ENCODE measurements around the gene PLEKHA5. TPM values are rescaled to one million over a fixed set of nuclear protein-coding genes. Genes with fewer than 3 reads are reported as not detected.

The PLEKHA5 gene
- total RNA-seq, 8 experiments from 2014 or later, result 17.6 to 72.2 (median 27.1) TPM

DNA sequence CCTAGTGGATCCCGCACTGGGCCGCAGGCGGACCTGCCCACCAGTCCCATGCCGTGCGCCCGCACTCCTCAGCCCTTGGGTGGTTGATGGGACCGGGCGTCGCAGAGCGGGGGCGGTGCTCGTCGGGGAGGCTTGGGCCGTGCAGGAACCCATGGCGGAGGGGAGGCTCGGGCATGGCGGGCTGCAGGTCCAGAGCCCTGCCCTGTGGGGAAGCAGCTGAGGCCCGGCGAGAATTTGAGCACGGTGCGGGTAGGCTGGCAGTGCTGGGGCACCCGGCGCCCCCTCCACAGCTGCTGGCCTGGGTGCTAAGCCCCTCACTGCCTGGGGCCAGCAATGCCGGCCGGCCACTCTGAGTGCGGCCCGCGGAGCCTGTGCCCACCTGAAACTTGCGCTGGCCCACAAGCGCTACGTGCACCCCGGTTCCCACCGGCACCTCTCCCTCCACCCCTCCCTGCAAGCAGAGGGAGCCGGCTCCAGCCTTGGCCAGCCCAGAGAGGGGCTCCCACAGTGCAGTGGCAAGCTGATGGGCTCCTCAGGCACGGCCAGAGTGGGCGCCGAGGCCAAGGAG is 100.8 kb downstream of the PLEKHA5 start:
- Histone ChIP-seq H3K4me1 (replicated peaks in 1 of 2) (peaks cover 4 to 8% of the 10 kb centered on the region in 2 donors), H3K4me3 (no peak overlapping the region), H3K27ac (no peak overlapping the region)
- in situ Hi-C loops (cut with MboI; ENCODE audit: low pct_unique_long_range_greater_than_20kb in 2 of 9, low sequenced_read_pairs in 9 of 9, unreplicated experiment in 9 of 9), result no loop called here
- WGBS, 10 experiments, result 98 to 100% (median 100%) methylated on average over 3 to 9 of the region's 37 CpGs; no CpG with 5 or more reads in 7 of the 10 experiments
- ATAC-seq (replicated peaks in 6 of 8), result no peak

DNA sequence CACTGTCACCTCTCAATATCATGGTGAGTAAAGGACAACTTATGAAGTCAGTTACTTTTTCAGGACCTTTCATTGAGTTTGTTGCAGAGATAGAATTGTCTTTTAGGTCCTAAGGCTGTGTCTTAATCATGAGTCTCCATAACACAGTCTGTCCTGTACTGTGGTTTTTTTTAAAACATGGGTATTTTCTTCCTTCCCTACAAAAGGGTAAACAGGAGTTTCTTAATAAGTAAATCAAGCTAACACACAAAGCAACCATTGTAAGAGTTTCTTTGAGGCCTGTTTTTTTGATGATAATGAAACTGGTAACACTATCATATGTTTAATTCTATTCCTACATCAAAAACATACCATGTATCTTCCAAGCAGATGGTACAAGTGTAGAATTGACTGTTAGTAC is 101.4 kb downstream of the PLEKHA5 start:
- no peak overlapping the region for H3K27ac ChIP-seq
- ATAC-seq (replicated peaks in 6 of 8), result no peak
- in situ Hi-C loops (cut with MboI; ENCODE audit: low pct_unique_long_range_greater_than_20kb in 2 of 9, low sequenced_read_pairs in 9 of 9, unreplicated experiment in 9 of 9), result no loop called here
- no peak overlapping the region for H3K4me3 ChIP-seq
- peaks cover 4 to 8% of the 10 kb centered on the region in 2 donors for H3K4me1 ChIP-seq (replicated peaks in 1 of 2)

DNA sequence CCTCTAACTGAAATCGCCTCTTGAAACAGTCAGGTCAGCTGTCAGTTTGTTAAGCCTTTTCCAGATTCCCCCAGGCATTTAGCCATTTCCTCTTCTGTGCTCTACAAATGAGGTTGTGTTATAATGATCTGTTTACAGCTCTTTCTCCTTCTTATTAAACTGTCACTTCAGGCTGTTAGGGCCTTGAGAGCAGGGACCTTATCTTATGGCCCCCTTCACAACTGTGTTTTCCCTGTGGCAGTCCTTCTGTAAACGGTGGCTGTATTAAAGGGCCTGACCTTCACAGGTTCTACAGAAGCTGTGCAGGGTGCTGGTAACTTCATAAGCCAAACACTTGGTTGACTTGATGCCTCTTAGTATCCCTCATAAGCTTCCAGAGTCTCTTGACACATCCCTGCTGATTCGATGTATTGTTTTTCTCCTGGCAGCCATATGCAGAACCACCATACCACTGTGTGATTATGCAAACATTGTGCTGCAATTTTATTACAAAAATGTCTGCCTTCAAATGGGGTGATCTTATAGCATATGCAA is 104.7 kb downstream of the PLEKHA5 start:
- 0 to 80% (median 44%) methylated on average over 1 to 3 of the region's 3 CpGs; no CpG with 5 or more reads in 2 of the 10 experiments for WGBS, 10 experiments
- peaks cover 4 to 8% of the 10 kb centered on the region in 2 donors for H3K4me1 ChIP-seq (replicated peaks in 1 of 2)
- H3K27ac ChIP-seq, result no peak overlapping the region
- in situ Hi-C loops (cut with MboI; ENCODE audit: low pct_unique_long_range_greater_than_20kb in 2 of 9, low sequenced_read_pairs in 9 of 9, unreplicated experiment in 9 of 9), result no loop called here
- H3K4me3 ChIP-seq, result no peak overlapping the region
- peak; percentile 39 to 76 (median 51) for ATAC-seq (replicated peaks in 6 of 8)

DNA sequence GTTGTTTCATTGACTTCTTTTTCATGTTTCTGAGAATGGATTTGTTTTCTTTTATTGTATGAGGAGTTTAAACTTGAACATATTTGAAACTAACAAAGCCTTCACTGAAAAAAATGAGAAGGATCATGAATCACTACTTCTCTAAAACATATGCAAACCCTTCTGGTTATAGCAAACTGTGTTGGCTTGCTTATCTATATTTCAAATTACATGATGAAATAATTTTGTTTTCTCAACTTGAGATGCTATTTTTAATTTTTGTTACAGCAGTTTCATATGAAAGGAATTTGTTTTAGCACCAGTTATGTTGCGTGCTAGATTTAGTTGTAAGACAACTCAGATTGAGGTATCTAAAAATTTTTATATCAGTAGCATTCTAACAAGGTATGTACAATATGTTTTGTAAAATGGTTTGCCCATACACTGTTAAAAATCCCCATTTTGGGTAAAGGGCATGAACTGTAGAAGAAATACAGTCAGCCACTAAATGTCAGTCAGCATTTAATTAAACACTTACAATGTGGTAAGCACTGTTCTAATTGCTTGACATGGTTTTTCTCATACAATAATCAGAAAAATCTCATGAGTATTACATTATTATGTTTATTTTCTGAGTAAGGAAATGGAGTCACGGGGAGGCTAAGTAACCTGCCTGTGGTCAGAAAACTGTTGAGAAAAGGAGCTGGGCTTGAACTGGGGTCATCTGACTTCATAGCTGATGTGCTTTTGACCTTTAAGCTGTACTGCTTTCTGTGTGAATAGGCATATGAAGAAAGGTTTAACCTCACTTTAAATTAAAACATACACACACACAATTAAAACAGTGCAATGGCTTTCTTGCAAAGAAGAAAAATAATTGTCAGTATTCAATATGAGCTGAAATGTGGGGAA is 105.7 kb downstream of the PLEKHA5 start:
- 29 to 100% (median 88%) methylated on average over 1 to 2 of the region's 2 CpGs for WGBS, 10 experiments
- Histone ChIP-seq H3K4me3 (no peak overlapping the region), H3K27ac (no peak overlapping the region), H3K4me1 (replicated peaks in 1 of 2) (peaks cover 4 to 8% of the 10 kb centered on the region in 2 donors)
- in situ Hi-C loops (cut with MboI; ENCODE audit: low pct_unique_long_range_greater_than_20kb in 2 of 9, low sequenced_read_pairs in 9 of 9, unreplicated experiment in 9 of 9), result no loop called here
- ATAC-seq (replicated peaks in 6 of 8), result no peak

DNA sequence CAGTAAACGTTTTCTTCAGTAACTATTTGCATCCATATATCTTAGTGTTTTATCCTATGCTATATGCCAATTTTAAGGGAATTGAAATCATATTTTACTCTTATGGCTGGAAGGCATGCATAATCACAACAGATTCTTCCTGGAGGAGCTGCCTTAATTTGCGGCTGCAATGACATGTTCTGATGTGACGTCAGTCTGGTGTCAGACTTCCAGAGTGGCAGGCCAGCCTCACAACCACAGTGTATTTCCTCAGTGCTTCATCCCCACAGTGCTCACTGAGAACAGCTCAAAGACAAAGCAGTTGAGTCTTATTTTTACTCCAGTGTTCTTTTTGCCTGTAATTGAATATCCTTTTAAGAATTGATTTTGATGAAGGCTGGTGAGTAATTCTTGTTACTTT is 107.1 kb downstream of the PLEKHA5 start:
- WGBS, 10 experiments, result 0 to 100% (median 92%) methylated on average over 1 to 3 of the region's 3 CpGs; no CpG with 5 or more reads in 1 of the 10 experiments
- Histone ChIP-seq H3K4me3 (no peak overlapping the region), H3K27ac (no peak overlapping the region)

DNA sequence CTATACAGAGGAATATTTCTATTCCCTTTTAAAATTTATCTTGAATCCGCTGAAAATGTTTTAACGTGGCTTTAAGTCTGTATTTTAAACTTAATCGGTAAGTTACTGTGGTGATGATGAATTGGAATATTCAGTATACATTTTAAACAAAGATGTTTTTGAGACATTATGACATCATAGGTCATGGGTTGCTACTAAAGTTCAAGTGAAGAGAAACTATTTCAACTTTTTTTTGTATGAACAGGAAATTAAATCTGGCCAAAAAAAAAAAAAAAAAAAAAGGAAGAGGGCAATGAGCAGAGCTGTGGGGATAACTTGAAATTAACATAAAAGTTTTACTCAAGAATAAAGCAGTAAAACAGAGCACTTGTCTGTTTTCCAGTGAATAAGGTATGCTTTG is 109.0 kb downstream of the PLEKHA5 start:
- 85 to 100% (median 97%) methylated on average over 1 to 3 of the region's 3 CpGs; no CpG with 5 or more reads in 3 of the 10 experiments for WGBS, 10 experiments
- no peak overlapping the region for H3K4me3 ChIP-seq
- in situ Hi-C loops (cut with MboI; ENCODE audit: low pct_unique_long_range_greater_than_20kb in 2 of 9, low sequenced_read_pairs in 9 of 9, unreplicated experiment in 9 of 9), result no loop called here
- no peak overlapping the region for H3K27ac ChIP-seq
- ATAC-seq (replicated peaks in 6 of 8), result no peak
- H3K4me1 ChIP-seq (replicated peaks in 1 of 2), result peaks cover 8 to 9% of the 10 kb centered on the region in 2 donors

More for the DNA sequence above, 107.1 kb downstream of the PLEKHA5 start:
- in situ Hi-C loops (cut with MboI; ENCODE audit: low pct_unique_long_range_greater_than_20kb in 2 of 9, low sequenced_read_pairs in 9 of 9, unreplicated experiment in 9 of 9), result no loop called here
- H3K4me1 ChIP-seq (replicated peaks in 1 of 2), result peaks cover 4 to 8% of the 10 kb centered on the region in 2 donors
- peak in 3 of 8 experiments; percentile 31 to 84 (median 38) for ATAC-seq (replicated peaks in 6 of 8)

DNA sequence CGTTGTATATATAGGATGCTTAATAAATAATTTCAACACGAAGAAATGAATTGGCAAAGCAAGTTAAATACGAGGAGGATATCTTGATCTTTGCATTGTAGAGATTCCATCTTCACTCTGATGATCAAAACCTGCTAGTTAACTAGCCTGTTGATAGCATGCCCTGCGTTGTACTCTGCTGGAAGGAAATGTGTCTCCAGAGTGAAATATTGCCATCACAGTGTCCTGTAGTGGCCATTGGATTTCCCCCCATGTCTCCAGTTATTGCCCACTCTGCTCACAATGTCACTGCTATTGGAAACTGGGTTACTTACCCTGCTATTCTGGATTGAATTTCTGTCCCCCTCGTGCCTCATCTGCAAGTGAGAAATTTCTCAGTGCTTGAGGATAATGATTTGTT is 109.6 kb downstream of the PLEKHA5 start:
- no peak overlapping the region for H3K4me3 ChIP-seq
- peak in 2 of 8 experiments; percentile 20 to 52 for ATAC-seq (replicated peaks in 6 of 8)
- 64 to 100% (median 78%) methylated on average over 2 to 5 of the region's 5 CpGs for WGBS, 10 experiments
- in situ Hi-C loops (cut with MboI; ENCODE audit: low pct_unique_long_range_greater_than_20kb in 2 of 9, low sequenced_read_pairs in 9 of 9, unreplicated experiment in 9 of 9), result no loop called here
- no peak overlapping the region for H3K27ac ChIP-seq
- peaks cover 4 to 7% of the 10 kb centered on the region in 2 donors for H3K4me1 ChIP-seq (replicated peaks in 1 of 2)

DNA sequence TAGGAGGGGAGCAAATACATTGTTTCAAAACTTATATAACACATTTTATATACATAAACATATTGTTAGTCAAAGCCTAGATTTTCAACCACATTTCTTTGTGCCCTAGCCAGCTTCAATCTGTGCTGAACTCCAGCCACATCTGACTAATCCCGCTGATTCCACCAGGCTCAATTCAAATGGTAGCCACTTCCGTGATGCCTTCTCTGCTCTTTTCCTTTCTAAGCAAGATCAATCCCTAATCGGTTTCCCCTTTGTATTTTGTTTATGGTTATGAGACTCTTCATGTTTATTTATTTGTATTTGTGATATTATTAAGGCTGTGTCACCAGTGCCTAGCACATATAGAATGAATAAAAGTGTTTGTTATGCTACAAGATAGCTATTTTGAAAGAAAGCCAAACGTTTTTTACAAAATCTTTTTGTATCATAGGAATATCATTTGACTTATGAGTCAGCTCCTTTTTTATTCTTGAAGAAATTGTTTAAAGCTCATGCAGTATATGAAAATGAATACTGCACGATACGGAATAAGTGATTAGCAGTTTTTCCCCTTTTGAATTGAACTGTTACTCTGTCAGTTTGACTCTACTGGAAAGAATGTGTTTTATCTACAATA is 110.2 kb downstream of the PLEKHA5 start:
- 21 to 89% (median 66%) methylated on average over 3 to 6 of the region's 6 CpGs for WGBS, 10 experiments
- no peak overlapping the region for H3K27ac ChIP-seq
- no peak overlapping the region for H3K4me3 ChIP-seq
- in situ Hi-C loops (cut with MboI; ENCODE audit: low pct_unique_long_range_greater_than_20kb in 2 of 9, low sequenced_read_pairs in 9 of 9, unreplicated experiment in 9 of 9), result no loop called here
- ATAC-seq (replicated peaks in 6 of 8), result peak in 2 of 8 experiments; percentile 42 to 49
- peaks cover 2 to 4% of the 10 kb centered on the region in 2 donors for H3K4me1 ChIP-seq (replicated peaks in 1 of 2)

DNA sequence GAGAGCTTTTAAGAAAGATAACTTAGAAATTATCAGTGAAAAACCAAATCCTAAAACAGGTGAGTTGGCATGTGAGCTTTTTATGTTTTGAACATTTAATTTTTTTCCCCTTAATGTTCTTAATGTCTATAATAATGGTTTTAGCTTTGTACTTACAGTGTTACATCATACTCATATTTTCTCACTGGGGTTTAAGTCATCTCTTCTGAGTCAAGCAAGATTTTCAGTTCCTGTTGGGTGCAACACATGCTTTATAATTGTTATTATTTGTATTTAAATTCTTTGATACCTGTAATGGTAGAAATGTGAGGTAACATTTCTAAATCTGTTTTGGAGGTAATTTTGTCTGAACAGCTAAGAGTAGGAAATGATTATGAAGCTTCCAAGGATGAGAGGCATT is 113.0 kb downstream of the PLEKHA5 start:
- in situ Hi-C loops (cut with MboI; ENCODE audit: low pct_unique_long_range_greater_than_20kb in 2 of 9, low sequenced_read_pairs in 9 of 9, unreplicated experiment in 9 of 9), result no loop called here
- ATAC-seq (replicated peaks in 6 of 8), result no peak
- peaks cover 0 to 4% of the 10 kb centered on the region in 2 donors for H3K4me1 ChIP-seq (replicated peaks in 1 of 2)
- H3K27ac ChIP-seq, result no peak overlapping the region
- no peak overlapping the region for H3K4me3 ChIP-seq

DNA sequence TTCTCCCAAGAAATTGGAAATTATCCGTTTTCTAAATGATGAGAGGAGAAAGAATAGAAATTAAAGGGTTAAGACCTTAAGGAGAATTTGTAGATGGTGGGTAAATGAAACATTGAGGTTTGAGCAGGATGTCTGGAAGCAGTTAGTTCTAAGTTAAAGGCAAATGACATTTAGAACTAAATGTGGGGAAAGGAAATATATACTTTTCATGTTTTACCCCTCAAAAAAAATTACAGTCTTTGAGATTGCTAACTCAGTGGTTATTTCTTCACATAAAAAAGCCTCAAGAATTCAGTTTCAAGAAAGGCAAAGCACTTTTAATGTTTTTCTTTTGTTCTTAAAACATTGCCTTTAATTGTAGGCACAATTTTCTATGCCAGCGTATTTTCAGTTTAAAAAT is 114.0 kb downstream of the PLEKHA5 start:
- no peak overlapping the region for H3K27ac ChIP-seq
- 57 to 100% (median 86%) methylated on average over 1 to 2 of the region's 2 CpGs for WGBS, 10 experiments
- H3K4me3 ChIP-seq, result no peak overlapping the region
- in situ Hi-C loops (cut with MboI; ENCODE audit: low pct_unique_long_range_greater_than_20kb in 2 of 9, low sequenced_read_pairs in 9 of 9, unreplicated experiment in 9 of 9), result no loop called here
- H3K4me1 ChIP-seq (replicated peaks in 1 of 2), result peaks cover 0 to 4% of the 10 kb centered on the region in 2 donors
- no peak for ATAC-seq (replicated peaks in 6 of 8)

DNA sequence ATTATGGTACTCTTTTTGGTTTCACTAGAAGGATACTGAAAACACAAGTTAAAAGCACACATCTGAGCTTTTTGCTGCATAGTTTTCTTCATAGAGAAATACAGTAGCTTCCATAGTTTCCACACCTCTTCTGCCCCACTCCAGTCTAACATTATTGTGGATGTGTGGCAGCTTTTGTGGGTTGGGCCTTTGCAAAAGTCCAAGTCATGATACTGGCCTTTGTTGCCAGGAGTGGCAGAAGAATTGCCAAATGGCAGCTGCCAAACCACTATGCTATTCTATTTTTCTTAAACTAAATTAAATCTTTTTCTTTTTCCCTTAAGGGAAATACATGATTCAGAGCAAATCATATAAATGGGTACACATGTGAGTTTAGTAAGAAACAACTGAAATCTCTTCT is 114.8 kb downstream of the PLEKHA5 start:
- ATAC-seq (replicated peaks in 6 of 8), result no peak
- Histone ChIP-seq H3K27ac (no peak overlapping the region), H3K4me3 (no peak overlapping the region), H3K4me1 (replicated peaks in 1 of 2) (peaks cover 0 to 4% of the 10 kb centered on the region in 2 donors)
- in situ Hi-C loops (cut with MboI; ENCODE audit: low pct_unique_long_range_greater_than_20kb in 2 of 9, low sequenced_read_pairs in 9 of 9, unreplicated experiment in 9 of 9), result no loop called here

DNA sequence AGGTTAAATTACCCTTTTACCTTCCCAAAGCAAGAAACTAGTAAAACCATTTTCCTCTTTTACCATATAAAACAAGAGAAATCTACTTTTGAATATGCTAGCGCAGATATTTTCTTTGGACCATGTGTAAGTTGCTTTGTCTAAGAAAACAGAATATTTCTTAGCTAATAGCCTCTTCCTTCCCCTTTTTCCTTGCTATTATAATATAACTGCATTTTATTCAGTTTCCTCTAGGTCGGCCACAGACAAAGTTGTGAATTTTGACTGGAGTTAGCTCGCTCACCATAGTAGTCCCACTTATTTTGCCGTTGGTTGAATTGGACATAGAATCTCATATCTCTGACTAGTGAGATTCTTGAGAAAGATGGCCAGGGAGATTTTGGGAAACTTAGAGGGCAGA is 115.6 kb downstream of the PLEKHA5 start:
- in situ Hi-C loops (cut with MboI; ENCODE audit: low pct_unique_long_range_greater_than_20kb in 2 of 9, low sequenced_read_pairs in 9 of 9, unreplicated experiment in 9 of 9), result no loop called here
- no peak overlapping the region for H3K4me3 ChIP-seq
- peaks cover 0 to 4% of the 10 kb centered on the region in 2 donors for H3K4me1 ChIP-seq (replicated peaks in 1 of 2)
- no peak overlapping the region for H3K27ac ChIP-seq
- 75 to 100% (median 100%) methylated on average over 1 to 4 of the region's 4 CpGs for WGBS, 10 experiments
- no peak for ATAC-seq (replicated peaks in 6 of 8)

DNA sequence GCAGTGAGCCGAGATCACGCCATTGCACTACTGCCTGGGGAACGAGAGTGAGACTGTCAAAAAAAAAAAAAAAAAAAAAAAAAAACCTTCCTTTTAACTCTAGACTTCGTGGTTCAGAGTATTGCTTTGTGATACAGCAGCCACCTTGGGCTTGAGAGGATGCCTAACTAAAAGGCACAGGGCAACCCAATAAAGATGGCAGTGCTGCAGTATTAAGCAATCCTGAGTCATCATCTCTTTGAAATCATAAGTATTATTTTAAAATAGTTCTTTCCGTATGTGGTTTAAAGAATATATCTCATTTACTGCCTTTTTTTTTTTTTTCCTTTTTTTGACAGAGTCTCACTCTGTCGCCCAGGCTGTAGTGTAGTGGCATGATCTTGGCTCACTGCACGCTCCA is 116.1 kb downstream of the PLEKHA5 start:
- no peak for ATAC-seq (replicated peaks in 6 of 8)
- no peak overlapping the region for H3K4me3 ChIP-seq
- 76 to 100% (median 95%) methylated on average over 1 to 7 of the region's 7 CpGs; no CpG with 5 or more reads in 1 of the 10 experiments for WGBS, 10 experiments
- H3K4me1 ChIP-seq (replicated peaks in 1 of 2), result peaks cover 0 to 4% of the 10 kb centered on the region in 2 donors
- H3K27ac ChIP-seq, result no peak overlapping the region
- in situ Hi-C loops (cut with MboI; ENCODE audit: low pct_unique_long_range_greater_than_20kb in 2 of 9, low sequenced_read_pairs in 9 of 9, unreplicated experiment in 9 of 9), result no loop called here
